GM18867 (cell line): Measurements from ENCODE around the gene SYCP2L.
"Not testable (repeated sequence)": the region's sequence is repeated elsewhere in the genome, so short reads cannot be mapped to it uniquely, and the experiment has no call there.

ENCODE experiments used
- ATAC-seq: cut with Tn5 transposase; IDR thresholded peaks from one replicate; pipeline ENCODE4 v1.9.1; 2021; ENCODE audit warnings: mild to moderate bottlenecking, moderate library complexity; ENCODE audit not compliant: unreplicated experiment

Gene SYCP2L

GRCh38 chr6:10886691-10887502 is at the start of gene SYCP2L:
SYCP2L (plus strand) TSS chr6:10887052; CDS start chr6:10887127, 75 bp downstream.
- no peak for ATAC-seq

GRCh38 chr6:10837622-10837994 is 49.2 kb upstream of the SYCP2L start:
- ATAC-seq, result no peak

DNA sequence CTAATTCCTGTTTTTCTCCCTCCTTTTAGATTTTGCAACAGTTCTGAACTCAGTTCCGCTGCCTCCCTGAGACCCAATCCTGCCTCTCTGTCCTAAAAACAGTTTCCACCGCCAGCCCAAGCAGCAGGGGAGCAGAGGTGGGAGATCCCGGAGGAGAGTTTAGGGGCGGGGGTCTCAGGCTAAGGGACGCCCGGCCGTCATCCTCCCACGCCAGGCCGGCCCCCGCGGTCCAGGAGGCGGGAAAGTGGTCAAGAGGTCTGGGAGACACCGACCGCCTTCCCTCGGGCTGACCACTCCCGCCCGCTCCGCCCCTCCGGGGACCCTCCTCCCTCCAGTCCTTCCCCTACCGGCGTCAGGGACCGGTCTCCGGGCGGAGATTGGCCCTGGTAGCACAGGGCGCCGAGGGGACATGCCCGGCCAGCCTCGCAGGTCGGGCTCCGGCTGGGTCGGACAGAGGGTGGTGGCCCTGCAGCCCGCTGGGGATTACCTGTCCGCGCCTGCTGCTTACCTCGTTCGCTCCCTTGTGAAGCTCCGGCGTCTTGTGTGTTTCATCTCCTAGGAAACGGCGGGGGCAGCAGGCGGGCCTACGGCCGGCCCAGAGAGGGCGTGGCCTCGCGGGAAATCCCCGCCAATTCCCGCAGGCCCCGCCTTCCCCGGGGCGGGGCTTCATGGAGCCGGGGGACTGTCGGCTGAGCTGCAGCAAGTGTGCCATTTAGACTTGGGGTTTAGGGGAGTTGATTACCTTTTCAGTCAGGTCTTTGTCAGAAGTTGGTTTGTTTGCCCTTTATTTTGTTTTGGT is 48.7 kb upstream of the SYCP2L start, which contains the start of gene MAK:
Gene MAK, minus strand, starts transcription at position 545 of the 799 bp plus-strand sequence. CDS start 7,891 bp downstream, outside the sequence.
- peak; percentile 85 for ATAC-seq

GRCh38 chr6:10838794-10839333 is 48.0 kb upstream of the SYCP2L start:
- peak; percentile 79 for ATAC-seq

GRCh38 chr6:10843554-10843953 is 43.3 kb upstream of the SYCP2L start:
- no peak for ATAC-seq

DNA sequence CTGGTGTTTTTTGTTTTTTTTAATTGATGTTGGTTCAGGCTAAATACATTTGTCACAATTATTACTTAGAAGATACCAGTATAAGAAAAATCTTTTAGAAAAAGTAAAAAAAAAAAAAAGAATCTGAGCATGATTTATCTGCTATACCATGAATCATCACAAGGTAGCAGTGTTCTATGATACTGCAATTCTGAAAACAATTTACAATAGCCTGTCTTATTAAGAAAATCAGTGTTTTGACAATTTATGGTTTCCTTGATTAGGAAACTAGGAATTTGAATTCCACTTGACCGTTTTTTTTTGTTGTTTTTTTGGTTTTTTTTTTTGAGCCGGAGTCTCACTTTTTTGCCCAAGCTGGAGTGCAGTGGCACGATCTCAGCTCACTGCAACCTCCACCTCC is 39.2 kb upstream of the SYCP2L start:
- ATAC-seq, result no peak

- no peak for ATAC-seq
These were observed 37.0 kb upstream of the SYCP2L start for GRCh38 chr6:10849901-10850300.

- no peak for ATAC-seq
These were observed 36.1 kb upstream of the SYCP2L start for GRCh38 chr6:10850728-10851127.

DNA sequence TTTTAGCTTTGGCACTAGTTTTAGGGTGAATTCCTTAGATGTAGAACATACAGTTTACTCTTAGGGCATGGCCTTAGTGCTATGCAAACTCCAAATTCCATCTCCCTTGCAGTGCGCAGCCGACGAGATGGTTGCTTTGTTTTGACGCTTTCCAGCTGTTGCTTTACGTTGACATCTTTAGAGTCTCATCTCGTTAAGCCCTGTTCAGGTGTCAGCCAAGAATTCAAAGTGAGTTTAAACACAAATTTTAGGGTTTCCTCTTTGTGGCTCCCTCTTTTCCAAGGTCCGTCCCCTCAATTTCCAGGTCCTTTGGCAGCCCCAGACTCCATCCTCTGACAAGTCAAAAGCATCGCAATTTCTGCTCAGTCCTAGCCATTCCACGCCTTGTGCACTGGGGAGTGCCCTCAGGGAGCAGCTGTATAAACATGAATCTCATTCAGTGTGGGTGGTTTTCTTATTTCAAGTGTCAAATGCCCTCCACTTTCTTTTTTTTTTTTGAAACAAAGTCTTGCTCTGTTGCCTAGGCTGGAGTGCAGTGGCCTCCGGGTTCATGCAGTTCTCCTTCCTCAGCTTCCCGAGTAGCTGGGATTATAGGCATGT is 34.4 kb upstream of the SYCP2L start:
- ATAC-seq, result no peak

GRCh38 chr6:10853849-10854300 is 33.0 kb upstream of the SYCP2L start:
- ATAC-seq, result not testable (repeated sequence)

GRCh38 chr6:10854922-10855632 is 31.8 kb upstream of the SYCP2L start:
- no peak for ATAC-seq

GRCh38 chr6:10857259-10857658 is 29.6 kb upstream of the SYCP2L start:
- no peak for ATAC-seq

GRCh38 chr6:10861086-10861485 is 25.8 kb upstream of the SYCP2L start:
- ATAC-seq, result no peak

DNA sequence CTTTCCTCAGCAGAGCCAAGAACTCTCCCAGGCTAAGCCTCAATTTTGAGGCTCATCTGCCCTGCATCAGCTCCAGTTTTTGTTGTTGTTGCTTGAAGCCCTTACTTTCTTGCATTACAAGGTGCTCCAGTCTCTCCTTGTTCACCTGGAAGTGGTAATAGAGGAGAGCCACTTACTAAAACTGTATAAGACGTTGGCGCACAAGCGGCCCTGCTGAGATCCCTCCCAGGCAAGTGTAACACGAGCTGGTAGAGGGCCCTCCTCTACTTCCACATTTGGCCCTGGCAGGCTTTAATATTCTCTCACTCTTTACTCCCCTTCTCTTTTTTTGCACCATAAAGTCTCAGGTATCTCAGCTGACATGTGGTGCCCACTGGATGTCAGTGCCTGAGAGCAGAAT is 24.5 kb upstream of the SYCP2L start:
- ATAC-seq, result no peak

DNA sequence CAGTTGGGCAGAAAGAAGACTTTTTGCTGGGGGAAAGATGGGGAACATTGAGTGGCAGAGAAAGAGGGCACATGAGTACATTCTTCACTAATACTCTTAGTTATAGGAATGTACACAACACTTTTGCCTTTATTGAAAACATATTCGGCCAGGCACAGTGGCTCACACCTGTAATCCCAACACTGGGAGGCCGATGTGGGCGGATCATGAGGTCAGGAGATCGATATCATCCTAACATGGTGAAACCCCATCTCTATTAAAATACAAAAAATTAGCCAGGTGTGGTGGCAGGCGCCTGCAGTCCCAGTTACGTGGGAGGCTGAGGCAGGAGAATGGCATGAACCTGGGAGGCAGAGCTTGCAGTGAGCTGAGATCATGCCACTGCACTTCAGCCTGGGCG is 23.8 kb upstream of the SYCP2L start:
- ATAC-seq, result not testable (repeated sequence)

GRCh38 chr6:10866709-10867108 is 20.1 kb upstream of the SYCP2L start:
- not testable (repeated sequence) for ATAC-seq

- no peak for ATAC-seq
These were observed 18.9 kb upstream of the SYCP2L start for GRCh38 chr6:10867952-10868351.

GRCh38 chr6:10873374-10873773 is 13.5 kb upstream of the SYCP2L start:
- no peak for ATAC-seq

DNA sequence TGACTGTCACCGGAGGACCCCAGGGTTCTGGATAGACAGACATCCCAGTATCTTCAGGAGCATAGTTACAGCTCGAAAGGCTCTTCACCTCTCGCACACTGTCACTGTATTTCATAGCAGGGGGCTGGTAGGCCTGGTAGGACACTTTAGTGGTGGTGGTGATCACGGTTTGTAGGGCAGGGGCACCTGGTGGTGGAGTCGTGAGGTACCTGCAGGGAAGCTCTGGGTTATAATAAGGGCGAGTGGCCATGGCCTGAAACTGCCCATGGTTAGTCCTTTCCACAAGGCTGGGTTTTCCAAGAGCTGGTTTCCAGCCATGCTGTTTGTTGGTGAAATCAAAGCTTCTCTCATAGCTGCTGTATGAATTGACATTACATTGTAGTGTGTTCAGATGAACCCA is 12.6 kb upstream of the SYCP2L start:
- ATAC-seq, result no peak

DNA sequence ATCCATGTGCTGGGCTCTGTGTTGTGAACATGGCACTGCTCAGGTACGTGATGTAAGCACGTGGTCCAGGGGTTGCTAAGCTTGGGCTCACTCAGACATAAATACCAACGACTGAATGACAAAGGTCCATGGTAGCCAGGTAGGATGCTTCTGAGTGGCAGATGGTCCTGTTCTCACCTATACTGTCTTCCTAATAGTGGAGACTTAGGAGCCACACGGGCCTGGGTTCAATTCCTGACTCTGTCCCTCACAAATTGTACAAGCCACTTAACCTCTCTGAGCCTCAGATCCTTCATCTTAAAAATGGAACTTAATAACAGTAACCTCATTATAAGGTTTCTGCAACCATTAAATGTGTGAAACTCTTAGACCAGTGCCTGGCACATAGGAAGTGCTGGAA is 11.8 kb upstream of the SYCP2L start:
- ATAC-seq, result no peak

- ATAC-seq, result no peak
These were observed 9.8 kb upstream of the SYCP2L start for GRCh38 chr6:10877012-10877411.
